ENCODE data around the gene MKRN1.

GRCh38 chr7:140501966-140502365, 22.7 kb upstream of the MKRN1 start:
- no peak for TF ChIP-seq POLR2A (IDR thresholded peaks at IDR 0.05; ENCODE audit: low read length)
- no peak for TF ChIP-seq GATA1 (IDR thresholded peaks at IDR 0.05; ENCODE audit: low read depth, low read length)

Data from erythroblast (primary cell).